Measurements from ENCODE around the gene HBD.

GRCh38 chr11:5239046-5239445 lies 4.8 kb upstream of the HBD start:
- TF ChIP-seq CTCF (conservative IDR thresholded peaks at IDR 0.05 in 1 of 2, IDR thresholded peaks at IDR 0.05 in 1 of 2; ENCODE audit: low read depth in 1 of 2, low read length in 2 of 2), result no peak
- TF ChIP-seq EZH2 (IDR thresholded peaks at IDR 0.05; ENCODE audit: low read length, missing control alignments), result no peak

All from fibroblast of lung (primary cell).